HUES64 (cell line): ENCODE results near the gene GOPC.

Experiments used
- H3K27ac ChIP-seq: 2 replicates; pipeline ENCODE4 v1.7.0; 2013; ENCODE audit warnings: low read depth, low read length, inconsistent platforms
- H3K27me3 ChIP-seq: 2 replicates; pipeline ENCODE4 v1.6.1; 2013; ENCODE audit warnings: mild to moderate bottlenecking, low read length; ENCODE audit not compliant: insufficient read depth
- H3K36me3 ChIP-seq: 2 replicates; pipeline ENCODE4 v1.6.1; 2013; ENCODE audit warnings: mild to moderate bottlenecking, low read length; ENCODE audit not compliant: insufficient read depth
- H3K4me1 ChIP-seq: 2 replicates; pipeline ENCODE4 v1.6.1; 2013; ENCODE audit warnings: mild to moderate bottlenecking, low read length, moderate library complexity; ENCODE audit not compliant: insufficient read depth
- H3K4me3 ChIP-seq: 2 replicates; pipeline ENCODE4 v1.5.1; 2013; ENCODE audit warnings: mild to moderate bottlenecking, low read length, moderate library complexity
- H3K9ac ChIP-seq: 2 replicates; pipeline ENCODE4 v1.6.1; 2013; ENCODE audit warnings: mild to moderate bottlenecking, low read depth, low read length
- H3K9me3 ChIP-seq: 2 replicates; pipeline ENCODE4 v1.6.1; 2013; ENCODE audit warnings: low read depth, low read length; ENCODE audit not compliant: insufficient read depth
- WGBS: fragments of 150-250, 120-280 bp; methylation state at CpG from one replicate; pipeline ENCODE4 v1.1.7; 2013; ENCODE audit warnings: missing lambda C conversion rate; 5-methylcytosine and 5-hydroxymethylcytosine counted together

Gene GOPC

GRCh38 chr6:117592983-117593759 is 9.1 kb downstream of the GOPC start:
- peaks cover 32% of the 10 kb centered on the region for H3K36me3 ChIP-seq
- H3K4me3 ChIP-seq = no peak overlapping the region
- no peaks in the 10 kb centered on the region for H3K4me1 ChIP-seq
- WGBS = 90% methylated on average over 2 of the region's 3 CpGs
- no peak overlapping the region for H3K27ac ChIP-seq
- H3K9me3 ChIP-seq = peaks cover 8% of the 10 kb centered on the region; the same call in 1 of the 2 replicates
- H3K9ac ChIP-seq = no peak overlapping the region
- H3K27me3 ChIP-seq = no peaks in the 10 kb centered on the region

GRCh38 chr6:117591405-117591804 is 10.9 kb downstream of the GOPC start:
- WGBS = 92% methylated on average over 2 of the region's 3 CpGs
- no peak overlapping the region for H3K4me3 ChIP-seq
- H3K9me3 ChIP-seq = no peaks in the 10 kb centered on the region
- no peak overlapping the region for H3K9ac ChIP-seq
- no peaks in the 10 kb centered on the region for H3K27me3 ChIP-seq
- no peak overlapping the region for H3K27ac ChIP-seq
- H3K4me1 ChIP-seq = no peaks in the 10 kb centered on the region
- H3K36me3 ChIP-seq = peaks cover 21% of the 10 kb centered on the region

GRCh38 chr6:117590447-117590846 is 11.9 kb downstream of the GOPC start:
- no peak overlapping the region for H3K9ac ChIP-seq
- WGBS = 90% methylated on average over 5 of the region's 5 CpGs
- H3K4me3 ChIP-seq = no peak overlapping the region
- H3K27ac ChIP-seq = no peak overlapping the region
- H3K36me3 ChIP-seq = peaks cover 21% of the 10 kb centered on the region
- no peaks in the 10 kb centered on the region for H3K4me1 ChIP-seq
- H3K9me3 ChIP-seq = no peaks in the 10 kb centered on the region
- no peaks in the 10 kb centered on the region for H3K27me3 ChIP-seq

- Histone ChIP-seq H3K9me3 (no peaks in the 10 kb centered on the region), H3K36me3 (peaks cover 26% of the 10 kb centered on the region), H3K4me1 (no peaks in the 10 kb centered on the region), H3K27me3 (no peaks in the 10 kb centered on the region), H3K9ac (no peak overlapping the region), H3K27ac (no peak overlapping the region), H3K4me3 (no peak overlapping the region)
Observed at GRCh38 chr6:117585647-117586046, 16.7 kb downstream of the GOPC start.

GRCh38 chr6:117574198-117574597 is 28.1 kb downstream of the GOPC start:
- H3K36me3 ChIP-seq = peaks cover 72% of the 10 kb centered on the region
- no peak overlapping the region for H3K4me3 ChIP-seq
- WGBS = 87% methylated on average over 3 of the region's 4 CpGs
- no peaks in the 10 kb centered on the region for H3K27me3 ChIP-seq
- H3K9me3 ChIP-seq = no peaks in the 10 kb centered on the region
- no peak overlapping the region for H3K9ac ChIP-seq
- H3K27ac ChIP-seq = no peak overlapping the region
- H3K4me1 ChIP-seq = no peaks in the 10 kb centered on the region

GRCh38 chr6:117573006-117573680 is 29.2 kb downstream of the GOPC start:
- Histone ChIP-seq H3K9me3 (no peaks in the 10 kb centered on the region), H3K27me3 (no peaks in the 10 kb centered on the region), H3K36me3 (peaks cover 74% of the 10 kb centered on the region), H3K9ac (no peak overlapping the region), H3K4me1 (no peaks in the 10 kb centered on the region), H3K27ac (no peak overlapping the region), H3K4me3 (no peak overlapping the region)
- 90% methylated on average over 5 of the region's 5 CpGs for WGBS

GRCh38 chr6:117568831-117569410 is 33.4 kb downstream of the GOPC start:
- Histone ChIP-seq H3K27ac (no peak overlapping the region), H3K9me3 (no peaks in the 10 kb centered on the region), H3K36me3 (peaks cover 79% of the 10 kb centered on the region), H3K4me3 (no peak overlapping the region), H3K27me3 (no peaks in the 10 kb centered on the region), H3K9ac (no peak overlapping the region), H3K4me1 (no peaks in the 10 kb centered on the region)
- whole genome bisulfite sequencing = no CpG with 5 or more reads among the region's 1 CpG

GRCh38 chr6:117568247-117568646 is 34.1 kb downstream of the GOPC start:
- H3K27ac ChIP-seq = no peak overlapping the region
- H3K27me3 ChIP-seq = no peaks in the 10 kb centered on the region
- H3K4me3 ChIP-seq = no peak overlapping the region
- H3K36me3 ChIP-seq = peaks cover 79% of the 10 kb centered on the region
- H3K9me3 ChIP-seq = no peaks in the 10 kb centered on the region
- no peak overlapping the region for H3K9ac ChIP-seq
- WGBS = 96% methylated on average over 2 of the region's 2 CpGs
- no peaks in the 10 kb centered on the region for H3K4me1 ChIP-seq

GRCh38 chr6:117564681-117565080 is 37.6 kb downstream of the GOPC start:
- H3K27ac ChIP-seq = no peak overlapping the region
- H3K36me3 ChIP-seq = peaks cover 69% of the 10 kb centered on the region

GRCh38 chr6:117561128-117561527 is 41.2 kb downstream of the GOPC start:
- no peak overlapping the region for H3K4me3 ChIP-seq
- peaks cover 35% of the 10 kb centered on the region for H3K36me3 ChIP-seq
- no peak overlapping the region for H3K9ac ChIP-seq
- H3K4me1 ChIP-seq = no peaks in the 10 kb centered on the region
- H3K9me3 ChIP-seq = no peaks in the 10 kb centered on the region
- no peak overlapping the region for H3K27ac ChIP-seq
- H3K27me3 ChIP-seq = no peaks in the 10 kb centered on the region
- 93% methylated on average over 3 of the region's 3 CpGs for WGBS

More at GRCh38 chr6:117564681-117565080, 37.6 kb downstream of the GOPC start:
- Histone ChIP-seq H3K4me3 (no peak overlapping the region), H3K9ac (no peak overlapping the region), H3K27me3 (no peaks in the 10 kb centered on the region), H3K9me3 (no peaks in the 10 kb centered on the region), H3K4me1 (no peaks in the 10 kb centered on the region)
- 94% methylated on average over 1 of the region's 1 CpG for WGBS

GRCh38 chr6:117559299-117559698 is 43.0 kb downstream of the GOPC start:
- Histone ChIP-seq H3K4me3 (no peak overlapping the region), H3K27ac (no peak overlapping the region), H3K36me3 (peaks cover 19% of the 10 kb centered on the region), H3K9ac (no peak overlapping the region), H3K27me3 (no peaks in the 10 kb centered on the region), H3K4me1 (no peaks in the 10 kb centered on the region), H3K9me3 (no peaks in the 10 kb centered on the region)
- 95% methylated on average over 3 of the region's 4 CpGs for WGBS
